NCI-H2227 (cell line): ENCODE results near the gene APLF.
"Not testable (repeated sequence)": the region's sequence is repeated elsewhere in the genome, so short reads cannot be mapped to it uniquely, and the experiment has no call there.

ENCODE experiments used
- DNase-seq: peaks from one replicate; lab custom pipeline; 2025; ENCODE audit not compliant: unreplicated experiment; lab: John Stamatoyannopoulos, UW

The APLF gene

DNA sequence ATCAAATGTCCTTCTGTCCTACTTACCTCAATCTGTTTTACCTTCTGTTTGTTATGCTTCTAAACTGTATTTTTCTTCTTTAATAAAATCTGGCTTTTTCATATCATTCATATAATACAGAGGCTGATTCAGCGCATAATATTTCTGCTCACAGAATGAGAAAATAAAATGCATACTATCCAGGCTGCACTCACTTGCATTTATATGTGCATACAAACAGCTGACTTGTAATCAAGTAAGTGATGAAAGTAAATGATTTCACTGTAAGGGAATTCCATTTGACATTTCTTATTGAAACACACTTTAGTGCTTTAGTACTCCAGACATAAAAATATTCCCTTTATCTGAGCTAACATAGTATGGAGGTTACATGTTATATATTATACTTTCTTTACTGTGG is 100.7 kb downstream of the APLF start:
- DNase-seq = no peak

DNA sequence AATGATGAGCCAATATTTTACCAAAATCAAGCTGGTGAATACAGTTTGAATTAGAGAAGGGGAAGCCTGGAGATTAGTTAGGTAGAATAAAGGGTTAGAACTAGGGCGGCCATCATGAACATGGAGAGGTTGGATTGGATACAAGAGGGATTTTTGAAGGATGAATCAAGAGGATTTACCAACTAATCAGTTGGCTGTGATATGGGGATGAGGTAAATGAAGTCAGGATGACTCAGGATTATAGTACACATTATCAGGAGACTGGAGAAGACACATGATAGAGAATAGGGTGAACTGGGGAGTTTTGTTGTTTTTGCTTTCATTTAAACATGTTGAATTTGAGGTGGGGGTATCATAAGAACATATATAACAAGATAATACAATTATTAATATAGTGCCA is 102.2 kb downstream of the APLF start:
- DNase-seq = no peak

DNA sequence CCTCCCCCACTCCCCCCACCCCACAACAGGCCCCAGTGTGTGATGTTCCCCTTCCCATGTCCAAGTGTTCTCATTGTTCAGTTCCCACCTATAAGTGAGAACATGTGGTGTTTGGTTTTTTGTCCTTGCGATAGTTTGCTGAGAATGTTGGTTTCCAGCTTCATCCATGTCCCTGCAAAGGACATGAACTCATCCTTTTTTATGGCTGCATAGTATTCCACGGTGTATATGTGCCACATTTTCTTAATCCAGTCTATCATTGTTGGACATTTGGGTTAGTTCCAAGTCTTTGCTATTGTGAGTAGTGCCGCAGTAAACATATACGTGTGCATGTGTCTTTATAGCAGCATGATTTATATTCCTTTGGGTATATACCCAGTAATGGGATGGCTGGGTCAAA is 103.0 kb downstream of the APLF start:
- not testable (repeated sequence) for DNase-seq

DNA sequence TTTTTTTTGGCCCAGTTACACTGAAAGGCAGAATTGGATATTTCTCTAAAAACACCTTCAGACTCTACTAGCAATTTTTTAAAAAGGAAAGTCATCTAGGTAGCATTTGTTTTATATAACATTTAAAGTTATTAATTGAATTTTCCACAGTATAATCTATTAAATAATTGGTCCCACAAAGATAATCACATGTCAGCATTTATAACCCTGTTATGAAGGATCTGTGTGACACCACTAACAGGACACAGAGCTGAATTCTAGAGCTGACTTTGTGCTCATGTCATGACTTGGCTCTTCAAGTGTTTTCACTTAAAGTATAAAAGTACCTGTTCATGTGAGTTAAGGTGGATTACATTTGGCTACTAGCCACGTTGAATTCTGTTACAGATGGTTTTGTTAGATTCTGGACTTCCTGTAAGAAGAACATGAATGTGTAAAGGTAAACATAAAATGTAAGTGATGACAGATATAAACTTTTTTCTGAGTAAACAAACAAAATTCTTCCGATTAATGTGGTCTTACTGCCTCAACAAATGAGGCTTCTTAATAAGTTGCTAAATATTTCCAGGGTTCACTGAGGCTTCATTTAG is 106.9 kb downstream of the APLF start:
- no peak for DNase-seq

DNA sequence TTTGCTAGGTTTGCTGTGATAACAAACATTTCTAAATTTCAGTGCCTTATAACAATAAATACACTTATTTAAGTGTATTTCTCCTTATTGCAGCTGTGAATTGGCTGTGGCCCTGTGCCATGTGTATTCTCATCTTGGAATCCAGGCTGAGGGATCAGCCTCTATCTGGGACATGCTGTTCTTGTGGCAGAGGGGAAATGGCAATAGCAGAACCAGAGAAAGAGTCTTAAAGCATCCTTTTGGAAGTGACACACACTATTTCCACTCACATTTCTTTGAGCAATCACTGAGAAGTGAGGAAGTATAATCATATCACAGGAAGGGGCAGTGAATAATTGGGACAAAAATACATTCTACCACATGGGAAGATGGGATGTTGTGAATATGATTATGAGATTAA is 109.8 kb downstream of the APLF start:
- DNase-seq = no peak

DNA sequence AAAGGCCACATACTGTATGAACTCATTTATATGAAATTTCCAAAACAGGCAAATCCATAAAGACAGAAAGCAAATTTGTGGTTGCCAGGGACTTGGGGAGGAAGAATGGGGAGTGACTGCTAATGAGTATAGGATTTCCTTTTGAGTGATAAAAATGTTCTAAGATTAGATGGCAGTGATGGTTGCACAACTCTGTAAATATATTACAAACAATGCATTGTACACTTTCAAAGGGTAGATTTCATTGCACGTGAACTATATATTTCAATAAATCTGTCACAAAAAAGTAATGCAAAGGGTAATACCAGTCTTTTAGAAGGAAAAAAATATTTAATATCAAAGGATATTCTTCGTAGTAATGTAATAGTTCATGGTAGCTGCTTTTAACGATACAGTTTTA is 112.3 kb downstream of the APLF start:
- DNase-seq = no peak

DNA sequence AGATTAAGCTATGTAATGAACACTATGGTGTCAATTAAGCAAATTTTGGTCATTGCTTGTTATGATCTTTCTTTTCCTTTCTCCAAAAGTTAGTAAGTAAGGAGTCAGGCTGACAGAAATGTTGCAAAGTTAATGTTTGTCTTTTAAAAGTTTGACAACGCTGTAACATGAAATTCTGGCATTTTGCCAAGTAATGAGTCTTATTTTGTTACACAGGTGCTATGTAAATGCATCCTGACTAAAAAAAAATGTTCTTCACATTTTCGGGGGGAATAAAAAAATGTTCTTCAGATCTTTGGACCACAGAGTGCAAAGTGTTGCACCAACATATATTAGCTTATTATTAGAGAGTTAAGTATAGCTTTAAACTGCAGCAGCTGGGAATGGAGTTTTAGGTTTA is 121.2 kb downstream of the APLF start:
- DNase-seq = no peak

DNA sequence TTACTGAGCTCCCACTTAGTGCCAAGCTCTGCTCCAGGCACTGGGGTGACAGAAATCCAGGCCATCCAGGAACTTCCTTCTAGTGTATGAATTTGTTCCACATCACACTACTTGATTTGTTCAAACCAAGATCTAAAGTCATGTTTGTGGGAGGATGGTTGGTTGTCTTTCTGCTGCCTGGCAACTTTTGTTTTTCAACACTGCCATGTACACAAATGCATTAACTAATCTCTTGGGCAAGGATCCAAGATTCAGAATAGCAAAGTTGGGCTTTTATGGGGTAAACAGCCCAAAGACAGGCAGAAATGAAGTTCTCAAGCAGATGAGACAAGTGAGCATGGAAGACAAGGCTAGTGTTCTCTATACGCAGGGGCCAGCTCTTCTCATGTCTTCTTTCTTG is 122.6 kb downstream of the APLF start:
- DNase-seq = no peak

DNA sequence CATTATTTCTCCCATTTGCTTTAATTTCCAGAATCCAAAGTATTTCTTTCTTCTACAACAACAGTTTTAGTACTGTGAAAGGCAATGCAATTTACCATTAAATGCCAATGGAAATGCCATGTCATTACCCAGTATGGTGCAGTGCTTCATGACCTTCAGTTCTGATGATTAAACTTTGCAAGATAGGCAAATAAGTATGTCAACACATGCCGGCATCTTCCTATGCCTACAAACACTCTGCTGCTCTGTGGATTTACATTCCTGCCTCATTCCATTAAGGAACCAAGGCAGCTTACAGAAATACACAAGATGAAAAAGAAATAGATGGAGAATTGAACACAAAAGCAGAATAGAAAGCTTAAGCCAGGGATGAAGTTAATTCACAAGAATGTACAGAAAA is 123.3 kb downstream of the APLF start:
- DNase-seq = no peak

DNA sequence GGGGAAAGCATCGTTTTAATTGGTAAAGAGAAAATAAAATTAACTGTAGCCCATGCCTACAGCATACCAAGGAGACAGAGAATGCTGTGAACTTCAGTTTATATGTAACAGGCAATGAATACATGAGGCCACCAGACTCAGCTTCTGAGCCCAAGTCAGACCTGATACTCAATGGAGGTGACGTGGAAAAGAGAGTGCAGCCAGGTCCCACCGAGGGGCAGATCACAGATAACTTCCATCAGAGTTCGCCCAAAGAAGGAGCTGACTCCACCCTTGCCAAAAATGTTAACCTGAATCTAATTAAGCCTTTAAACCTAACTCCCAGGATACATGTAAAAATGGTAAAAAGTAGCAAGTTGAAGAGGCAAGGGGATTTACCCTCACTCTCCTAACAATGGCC is 123.8 kb downstream of the APLF start:
- DNase-seq = no peak

DNA sequence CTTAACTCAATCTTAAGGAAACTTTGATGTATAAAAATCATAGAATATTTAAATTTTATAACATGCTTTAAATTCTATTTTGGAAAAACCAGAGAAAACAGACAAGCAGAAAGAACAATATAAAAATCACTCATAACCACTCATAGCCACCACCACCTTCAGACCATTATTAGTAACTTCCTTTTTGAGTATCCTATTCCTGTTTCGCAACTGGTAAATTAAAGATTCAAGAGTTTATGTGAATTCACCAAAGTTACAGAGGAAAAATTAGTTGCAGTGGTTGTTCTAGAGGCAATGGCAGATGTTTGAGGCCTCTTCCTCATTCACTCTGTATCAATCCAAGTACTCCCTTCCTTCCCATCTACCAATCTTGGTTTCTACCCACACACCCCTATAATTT is 126.7 kb downstream of the APLF start:
- no peak for DNase-seq

DNA sequence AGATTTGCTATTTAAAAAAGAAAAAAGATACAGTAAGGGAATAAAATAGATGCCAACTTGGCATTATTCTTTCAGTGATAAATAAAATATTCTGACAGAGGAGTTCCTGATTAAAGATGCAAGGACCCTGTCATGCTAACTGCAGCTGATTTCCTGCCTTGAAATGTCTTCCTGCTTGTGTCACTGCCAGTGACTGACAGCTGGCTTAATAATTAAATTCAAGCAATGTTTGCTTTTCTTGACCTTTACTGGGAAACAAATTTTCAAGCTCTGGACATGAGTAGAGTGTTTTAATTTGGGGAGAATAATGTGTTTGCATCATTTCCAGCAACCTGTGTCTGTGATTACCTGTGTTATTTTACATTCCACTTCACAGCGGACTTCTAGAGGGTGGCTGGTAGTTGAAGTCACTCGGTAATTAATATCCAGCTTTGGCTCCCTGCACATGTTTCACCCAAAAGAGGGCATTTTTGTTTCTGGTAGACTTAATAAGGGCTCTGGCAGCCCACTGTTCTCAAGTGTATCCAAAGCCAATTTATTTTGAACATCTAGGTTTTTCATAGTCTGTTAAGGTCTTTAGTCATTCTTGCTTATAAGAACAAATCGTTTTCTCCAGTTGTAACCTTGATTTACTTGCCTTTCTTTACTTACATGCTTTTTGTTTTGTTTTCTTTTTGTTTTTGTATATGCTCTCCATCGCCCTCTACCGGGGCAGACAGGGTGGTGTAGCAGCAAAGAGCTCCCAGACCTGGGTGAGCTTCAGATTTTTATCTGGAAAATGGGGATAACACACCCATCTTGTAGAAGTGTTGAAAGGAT is 127.5 kb downstream of the APLF start:
- DNase-seq = peak; percentile 39

DNA sequence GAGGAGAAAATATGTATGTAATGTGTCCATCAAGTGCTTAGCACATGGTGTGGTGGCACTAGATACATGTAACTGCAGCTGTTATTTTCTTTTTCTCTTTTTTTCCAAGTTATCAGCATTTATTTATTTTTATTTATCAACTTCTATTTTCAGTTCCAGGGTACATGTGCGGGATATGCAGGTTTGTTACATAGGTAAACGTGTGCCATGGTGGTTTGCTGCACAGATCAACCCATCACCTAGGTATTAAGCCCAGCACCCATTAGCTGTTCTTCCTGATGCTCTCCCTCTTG is 128.1 kb downstream of the APLF start:
- DNase-seq = not testable (repeated sequence)

DNA sequence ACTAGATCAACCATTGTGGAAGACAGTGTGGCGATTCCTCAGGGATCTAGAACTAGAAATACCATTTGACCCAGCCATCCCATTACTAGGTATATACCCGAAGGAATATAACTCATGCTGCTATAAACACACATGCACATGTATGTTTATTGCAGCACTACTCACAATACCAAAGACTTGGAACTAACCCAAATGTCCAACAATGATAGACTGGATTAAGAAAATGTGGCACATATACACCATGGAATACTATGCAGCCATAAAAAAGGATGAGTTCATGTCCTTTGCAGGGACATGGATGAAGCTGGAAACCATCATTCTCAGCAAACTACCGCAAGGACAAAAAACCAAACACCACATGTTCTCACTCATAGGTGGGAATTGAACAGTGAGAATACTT is 133.1 kb downstream of the APLF start:
- not testable (repeated sequence) for DNase-seq

DNA sequence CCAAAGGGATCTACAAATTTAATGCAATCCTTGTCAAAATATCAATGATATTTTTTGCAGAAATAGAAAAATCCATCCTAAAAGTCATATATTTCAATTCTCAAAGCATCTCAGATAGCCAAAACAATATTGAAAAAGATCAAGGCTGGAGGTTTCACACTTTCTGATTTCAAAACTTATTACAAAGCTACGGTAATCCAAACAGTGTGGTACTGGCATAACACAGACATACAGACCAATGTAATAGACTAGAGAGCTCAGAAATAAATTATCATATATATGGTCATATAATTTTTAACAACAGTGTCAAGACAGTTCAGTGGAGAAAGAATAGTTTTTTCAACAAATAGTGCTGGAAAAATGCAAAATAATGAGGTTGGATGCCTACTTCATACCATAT is 135.7 kb downstream of the APLF start:
- DNase-seq = no peak

DNA sequence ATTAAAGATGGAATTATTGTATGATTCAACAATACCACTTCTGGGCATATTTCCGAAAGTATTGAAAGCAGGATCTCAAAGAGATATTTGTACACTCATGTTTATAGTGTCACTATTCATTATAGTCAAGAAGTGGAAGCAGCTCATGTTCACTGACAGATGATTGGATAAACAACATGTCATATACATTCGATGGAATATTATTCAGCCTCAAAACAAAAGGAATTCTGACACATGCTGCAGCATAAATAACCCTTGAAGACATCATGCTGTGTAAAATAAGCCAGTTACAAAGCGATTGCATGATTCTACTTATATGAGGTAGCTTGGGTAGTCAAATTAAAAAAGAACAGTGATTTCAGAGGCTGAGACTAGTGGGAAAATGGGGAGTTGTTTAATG is 136.7 kb downstream of the APLF start:
- no peak for DNase-seq

DNA sequence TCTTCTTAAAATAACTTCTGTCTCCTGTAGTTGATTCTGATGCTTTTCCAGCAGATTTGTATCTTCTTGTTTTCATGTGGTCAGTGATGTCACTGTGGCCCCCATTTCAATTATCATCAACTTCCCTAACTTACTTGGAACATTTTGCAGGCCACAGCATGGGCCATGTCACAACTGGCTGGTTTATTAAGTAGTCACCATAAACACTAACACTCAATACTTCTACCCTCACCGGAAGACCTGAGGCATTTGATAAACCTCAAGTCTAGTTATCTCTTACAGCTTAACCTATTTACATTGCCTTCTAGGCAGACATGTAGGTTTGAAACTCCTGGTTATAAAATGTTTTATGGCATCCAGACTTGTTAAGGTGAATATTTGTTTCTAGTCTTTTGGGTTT is 138.6 kb downstream of the APLF start:
- DNase-seq = no peak

DNA sequence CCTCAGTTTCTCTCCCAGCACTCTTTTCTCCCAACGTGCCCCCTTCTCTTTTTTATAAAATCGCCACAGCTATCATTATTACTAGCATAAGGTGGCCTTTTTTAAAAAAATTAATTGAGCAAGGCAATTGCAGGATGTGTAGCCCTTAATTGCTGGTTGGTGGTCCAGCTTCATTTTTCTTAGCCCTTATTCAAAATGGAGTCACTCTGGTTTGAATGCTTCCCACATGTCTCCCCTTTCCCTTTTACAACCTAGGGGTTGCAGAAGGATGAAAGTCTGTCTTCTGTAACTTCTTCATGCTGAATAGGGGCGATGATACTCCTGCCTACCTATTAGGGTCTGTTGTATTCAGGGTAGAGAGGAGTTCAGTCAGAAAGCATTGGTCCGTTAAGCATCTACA is 139.4 kb downstream of the APLF start:
- DNase-seq = no peak

DNA sequence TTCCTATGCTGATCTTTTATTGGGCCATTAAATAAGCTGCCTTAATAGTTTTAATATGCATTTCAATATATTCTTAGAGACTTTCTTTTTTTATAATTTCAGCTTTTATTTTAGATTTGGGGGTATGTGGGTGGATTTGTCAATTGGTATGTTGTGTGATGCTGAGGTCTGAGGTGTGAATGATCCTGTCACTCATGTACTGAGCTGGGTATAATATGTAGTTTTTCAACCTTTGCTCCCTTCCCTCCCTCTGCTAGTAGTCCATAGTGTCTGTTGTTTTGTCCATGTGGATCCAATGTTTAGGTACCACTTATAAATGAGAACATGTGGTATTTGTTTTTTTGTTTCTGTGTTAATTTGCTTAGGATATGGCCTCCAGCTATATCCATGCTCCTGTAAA is 140.5 kb downstream of the APLF start:
- DNase-seq = no peak

DNA sequence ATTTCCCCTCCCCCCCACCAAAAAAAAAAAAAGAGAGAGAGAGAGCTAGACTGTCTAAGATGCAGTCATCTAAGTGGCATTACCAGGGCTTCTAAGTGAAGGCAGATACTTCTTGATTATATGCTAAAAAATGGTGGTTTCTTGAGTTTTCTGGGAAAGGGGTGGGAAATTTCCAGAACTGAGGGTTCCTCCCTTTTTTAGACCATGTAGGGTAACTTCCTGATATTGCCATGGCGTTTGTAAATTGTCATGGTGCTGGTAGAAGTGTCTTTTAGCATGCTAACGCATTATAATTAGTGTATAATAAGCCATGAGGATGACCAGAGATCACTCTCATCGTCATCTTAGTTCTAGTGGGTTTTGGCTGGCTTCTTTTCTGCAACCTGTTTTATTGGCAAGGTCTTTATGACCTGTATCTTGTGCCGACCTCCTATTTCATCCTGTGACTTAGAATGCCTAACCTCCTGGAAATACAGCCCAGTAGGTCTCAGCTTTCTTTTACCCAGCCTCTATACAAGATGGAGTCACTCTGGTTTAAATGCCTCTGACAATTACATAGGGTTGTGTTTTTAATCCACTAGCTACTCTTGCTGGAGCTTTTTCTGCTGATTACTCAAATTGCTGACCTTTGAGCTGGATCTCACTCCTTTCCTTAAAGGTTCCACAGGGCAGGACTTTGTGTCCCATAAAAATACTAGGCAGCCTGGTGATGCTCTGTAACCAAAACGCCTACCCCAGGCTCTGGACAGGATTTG is 145.6 kb downstream of the APLF start:
- DNase-seq = no peak

DNA sequence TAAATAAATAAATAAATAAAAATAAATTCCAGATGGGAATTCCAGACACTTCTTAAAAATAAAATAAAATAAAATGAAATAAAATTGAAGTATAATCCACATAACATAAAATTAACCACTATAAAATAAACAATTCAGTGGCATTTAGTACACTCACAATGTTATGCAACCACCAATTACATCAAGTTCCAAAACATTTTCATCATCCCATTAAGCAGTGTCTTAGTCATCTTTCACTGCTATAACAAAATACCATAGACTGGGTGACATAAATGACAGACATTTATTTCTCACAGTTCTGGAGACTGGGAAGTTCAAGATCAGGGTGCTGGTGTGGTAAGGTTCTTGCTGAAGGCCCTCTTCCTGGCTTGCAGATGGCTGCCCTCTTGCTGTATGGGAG is 153.4 kb downstream of the APLF start:
- DNase-seq = no peak

DNA sequence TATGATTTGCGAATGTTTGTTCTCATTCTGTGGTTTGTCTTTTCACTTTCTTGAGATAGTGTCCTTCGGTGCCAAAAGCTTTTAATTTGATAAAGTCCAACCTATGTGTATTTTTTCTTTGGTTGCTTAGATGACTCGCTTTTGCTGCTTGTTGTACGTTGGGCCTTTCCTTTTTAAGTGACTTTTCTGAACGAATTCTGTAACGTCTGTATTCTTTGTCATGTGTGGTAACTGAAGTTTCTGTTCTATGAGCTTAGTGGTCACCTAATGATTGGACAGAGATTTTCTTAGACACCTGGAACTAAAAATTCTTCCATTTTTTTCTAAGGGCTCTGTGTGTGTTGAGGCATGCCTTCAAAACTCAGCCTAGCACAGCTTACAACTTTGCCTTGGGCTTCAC is 156.4 kb downstream of the APLF start:
- DNase-seq = no peak
